DMS153 (cell line): ENCODE data around the gene FAM193B.
"Not testable (repeated sequence)": the region's sequence is repeated elsewhere in the genome, so short reads cannot be mapped to it uniquely, and the experiment has no call there.

ENCODE experiments used
- DNase-seq: peaks from one replicate; lab custom pipeline; 2025; lab: John Stamatoyannopoulos, UW

The FAM193B gene

DNA sequence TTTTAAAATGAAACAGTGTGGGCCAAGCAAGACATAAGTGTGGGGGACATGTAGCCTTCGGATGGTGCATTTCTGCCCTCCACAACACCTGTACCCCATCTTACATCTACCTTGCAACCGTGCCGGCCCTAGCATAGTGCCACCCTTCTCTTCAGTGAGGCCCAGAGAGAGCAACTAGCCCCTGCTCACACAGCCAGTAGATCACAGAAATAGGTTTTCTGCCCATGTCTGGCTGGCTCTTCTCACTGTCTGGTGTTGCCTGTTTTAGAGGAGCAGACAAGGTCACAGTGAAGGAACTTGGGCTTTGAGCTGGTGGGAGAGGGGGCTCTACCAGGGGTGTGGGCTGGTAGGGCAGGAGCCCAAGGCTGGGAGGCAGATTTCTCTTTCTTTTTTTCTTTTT lies 68.1 kb downstream of the FAM193B start:
- no peak for DNase-seq

DNA sequence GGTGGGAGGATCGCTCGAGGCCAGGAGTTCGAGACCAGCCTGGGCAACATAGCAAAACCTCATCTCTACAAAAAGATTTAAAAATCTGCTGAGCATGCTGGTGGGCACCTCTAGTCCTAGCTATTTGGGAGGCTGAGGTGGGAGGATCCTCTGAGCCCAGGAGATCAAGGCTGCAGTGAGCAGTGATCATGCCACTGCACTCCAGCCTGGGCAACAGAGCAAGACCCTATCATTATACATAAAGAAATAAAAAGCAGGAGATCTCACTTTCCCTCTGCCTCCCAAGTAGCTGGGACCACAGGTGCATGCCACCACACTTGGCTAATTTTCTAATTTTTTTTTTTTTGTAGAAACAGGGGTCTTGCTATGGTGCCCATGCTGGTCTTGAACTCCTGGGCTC lies 68.6 kb downstream of the FAM193B start:
- not testable (repeated sequence) for DNase-seq

GRCh38 chr5:177484902-177485549 lies 69.3 kb downstream of the FAM193B start:
- DNase-seq: no peak

DNA sequence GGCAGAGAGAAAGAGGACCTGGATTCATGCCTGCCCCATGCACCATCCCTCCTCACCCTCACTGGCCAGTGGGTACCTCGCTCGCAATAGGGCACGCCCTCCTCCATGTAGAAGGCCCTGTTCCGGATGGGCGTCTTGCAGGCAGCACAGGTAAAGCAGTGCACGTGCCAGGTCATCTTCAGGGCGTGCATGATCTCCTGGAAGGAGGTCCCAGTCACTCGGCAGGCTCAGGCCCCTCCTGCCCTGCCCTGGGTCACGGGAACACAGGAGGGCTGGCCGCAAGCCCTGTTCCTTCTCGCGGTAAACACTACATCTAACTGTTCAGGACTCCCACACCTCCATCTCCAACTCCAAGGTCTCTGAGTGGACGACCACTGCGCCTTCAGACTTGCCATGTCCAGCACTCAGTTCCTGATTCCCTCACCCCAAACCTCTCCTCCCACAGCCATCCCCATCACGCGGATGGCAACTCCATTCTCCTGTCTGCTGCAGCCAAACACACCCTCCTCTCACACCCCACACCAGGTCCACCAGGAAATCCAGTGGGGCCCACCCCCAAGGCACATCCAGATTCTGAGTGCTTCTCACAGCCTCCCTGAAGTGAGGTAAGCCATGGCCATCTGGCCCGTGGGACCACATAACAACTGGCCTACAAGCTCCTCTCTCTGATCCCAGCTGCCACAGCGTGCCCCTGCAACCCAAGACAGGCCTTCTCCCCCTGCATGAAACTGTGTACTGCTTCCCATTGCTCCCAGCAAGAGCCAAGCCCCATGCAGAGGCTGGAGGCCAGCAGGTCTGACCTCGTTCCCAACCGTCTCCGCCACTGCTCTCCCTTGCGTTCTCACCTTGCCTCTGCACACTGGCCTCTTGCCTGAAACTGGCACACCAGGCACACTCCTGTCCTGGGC lies 70.1 kb downstream of the FAM193B start:
- no peak for DNase-seq

- no peak for DNase-seq
Observed at GRCh38 chr5:177483042-177483441, 71.3 kb downstream of the FAM193B start.

GRCh38 chr5:177482359-177482795 lies 72.0 kb downstream of the FAM193B start:
- no peak for DNase-seq

DNA sequence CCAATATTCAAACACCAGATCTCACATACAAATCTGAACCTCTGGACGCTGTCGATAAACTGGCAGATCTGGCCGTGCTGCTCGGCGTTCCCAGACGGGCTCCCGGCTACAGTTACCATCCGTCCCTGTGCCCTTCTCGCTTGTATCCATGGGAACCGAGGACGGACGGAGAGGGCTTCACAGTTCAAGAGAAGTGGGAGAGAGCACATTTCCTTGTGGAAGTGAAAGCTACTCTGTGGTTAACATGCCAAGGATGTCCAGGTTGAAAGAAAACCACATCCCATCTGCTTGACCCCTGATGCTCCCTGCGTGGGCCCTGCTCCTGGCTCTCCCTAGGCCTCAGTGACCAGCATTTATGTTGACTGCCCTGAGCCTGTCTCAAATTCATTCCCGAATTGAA lies 74.6 kb downstream of the FAM193B start:
- no peak for DNase-seq

- DNase-seq: no peak
Observed at GRCh38 chr5:177478711-177479646, 75.4 kb downstream of the FAM193B start.

DNA sequence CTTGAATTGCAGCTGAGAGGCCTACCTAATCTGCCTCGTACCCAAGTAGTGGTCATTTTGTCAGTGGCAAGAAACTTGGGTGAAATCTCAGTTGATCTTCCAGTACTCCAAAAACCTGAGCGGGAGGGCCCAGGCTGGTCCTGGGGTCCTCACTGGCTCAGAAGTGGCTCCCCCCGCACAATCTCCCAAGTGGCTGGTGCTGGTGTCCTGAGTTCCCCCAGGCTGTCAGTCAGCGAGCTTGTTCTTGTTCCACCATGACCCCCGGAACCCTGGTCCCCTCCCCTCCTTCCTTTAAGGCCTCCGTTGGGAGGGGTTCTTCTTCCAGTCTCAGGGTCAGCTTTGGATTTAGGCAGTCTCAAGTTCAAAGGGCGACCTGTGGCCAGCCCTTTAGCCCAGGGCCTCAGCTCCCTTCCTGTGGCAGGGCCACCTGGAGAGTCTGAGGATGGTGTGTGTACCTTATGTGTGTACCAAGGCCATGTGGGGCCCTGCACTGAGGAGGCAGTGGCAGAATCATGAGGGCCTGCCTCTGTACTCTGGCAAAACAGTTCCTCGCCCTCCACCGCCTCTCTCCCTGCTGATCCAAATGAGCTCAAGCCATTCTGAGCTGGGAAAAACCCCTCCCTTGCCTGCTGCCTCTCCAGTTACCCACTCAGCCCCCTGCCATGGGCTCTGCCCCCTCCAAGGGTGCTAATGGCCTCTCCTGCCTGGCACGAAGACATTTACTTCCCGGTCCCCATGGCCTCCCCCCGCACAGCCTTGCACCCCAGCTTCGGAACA lies 76.5 kb downstream of the FAM193B start:
- DNase-seq: no peak

- no peak for DNase-seq
Observed at GRCh38 chr5:177476531-177477233, 77.7 kb downstream of the FAM193B start.

- DNase-seq: no peak
Observed at GRCh38 chr5:177475563-177476427, 78.6 kb downstream of the FAM193B start.

DNA sequence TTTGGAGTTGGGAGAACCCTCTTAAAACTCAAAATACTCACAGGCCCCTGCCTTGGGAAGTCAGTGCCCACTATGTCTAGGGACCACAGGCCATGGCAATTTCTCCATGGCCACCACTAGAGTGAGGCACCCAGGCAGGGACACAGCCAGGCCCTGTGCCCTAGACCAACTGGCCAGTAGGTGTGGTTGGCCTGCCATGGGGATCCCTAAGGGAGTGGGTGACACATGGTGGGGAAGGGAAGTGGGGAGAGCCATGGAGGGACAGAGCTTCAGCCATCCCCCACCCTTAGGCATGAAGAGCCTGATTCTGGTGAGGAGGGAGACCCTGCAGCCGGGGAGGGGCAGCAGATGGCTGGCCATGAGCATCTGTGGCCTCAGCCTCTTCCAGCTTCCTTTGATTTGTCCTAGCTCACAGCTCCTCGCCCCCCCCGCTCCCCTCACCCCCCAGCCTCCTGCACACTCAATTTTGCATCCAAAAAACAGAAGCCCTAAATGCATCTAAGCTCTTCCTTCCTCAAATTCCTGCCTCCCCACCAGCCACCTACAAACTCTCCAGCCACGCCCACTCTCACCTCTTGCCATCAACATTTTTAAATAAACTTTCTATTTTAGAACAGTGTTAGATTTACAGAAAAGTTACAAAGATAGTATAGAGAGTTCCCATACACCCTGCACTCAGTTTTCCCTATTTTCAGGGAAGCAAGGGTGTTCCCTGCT lies 79.4 kb downstream of the FAM193B start:
- no peak for DNase-seq

- no peak for DNase-seq
Observed at GRCh38 chr5:177474002-177474476, 80.3 kb downstream of the FAM193B start.

DNA sequence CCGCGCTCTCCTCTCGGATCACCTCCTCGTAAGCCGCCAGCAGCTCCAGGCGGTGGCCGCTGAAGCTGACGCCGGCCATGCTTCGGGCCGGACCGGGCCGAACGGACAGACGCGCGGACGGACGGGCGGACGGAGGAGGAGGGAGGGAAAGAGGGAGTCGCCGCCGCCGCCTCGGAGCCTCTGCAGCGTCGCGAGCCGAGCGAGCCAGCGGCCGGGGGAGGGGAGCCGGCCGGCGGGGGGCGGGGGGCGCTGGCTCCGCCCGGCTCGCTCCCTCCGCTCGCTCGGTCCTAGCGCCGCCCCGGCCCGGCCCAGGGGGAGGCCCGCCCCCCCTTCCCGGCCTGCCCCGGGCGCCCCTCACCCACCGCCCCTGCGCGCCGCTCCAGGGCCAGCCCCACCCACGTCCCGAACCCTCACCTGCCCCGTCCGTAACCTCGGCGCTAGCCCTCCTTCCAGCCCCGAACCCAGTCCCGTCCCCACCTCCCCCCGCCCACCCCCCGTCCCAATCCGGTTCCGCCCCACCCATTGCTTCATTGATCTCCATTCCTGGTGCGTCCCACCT lies 80.8 kb downstream of the FAM193B start, which contains the start of gene DBN1:
DBN1 (minus strand) TSS at position 192 of the 559 bp plus-strand sequence; CDS start at position 79, 113 bp downstream.
- no peak for DNase-seq

- no peak for DNase-seq
Observed at GRCh38 chr5:177472460-177473442, 81.6 kb downstream of the FAM193B start.

- no peak for DNase-seq
Observed at GRCh38 chr5:177471610-177472356, 82.6 kb downstream of the FAM193B start.
